ENCODE data around the gene TXNDC11. TPM values are rescaled to one million over a fixed set of nuclear protein-coding genes. Genes with fewer than 3 reads are reported as not detected.

TXNDC11 gene
- polyA plus RNA-seq, 2 of the 4 experiments (the other 2 are of a cell fraction) = 22.7 to 42.4 TPM

DNA sequence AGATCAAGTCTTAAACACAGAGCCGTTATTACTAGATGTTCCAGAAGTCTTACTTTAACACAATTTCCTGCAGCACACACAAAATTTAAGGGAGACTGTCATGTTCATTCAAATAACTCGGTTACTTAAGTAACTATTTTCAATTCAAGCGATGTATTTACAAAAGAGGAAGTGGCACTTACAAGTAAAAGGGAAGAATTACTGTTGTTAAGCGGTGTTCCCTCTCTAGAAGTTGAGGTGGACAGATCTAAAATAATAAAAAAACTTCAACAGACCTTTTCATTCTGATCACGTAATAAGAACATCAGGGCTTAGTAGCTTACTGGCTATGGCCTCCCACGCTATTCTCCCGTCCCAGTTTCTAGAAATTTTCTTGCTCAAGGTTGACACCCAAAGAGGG is 26.2 kb upstream of the TXNDC11 start:
- DNase-seq (ENCODE audit: low read depth in 1 of 2, low spot score in 1 of 2) (no peak), ATAC-seq (no peak), FAIRE-seq (no peak)
- H3K4me1 ChIP-seq = no peaks in the 10 kb centered on the region
- H3K9me3 ChIP-seq = no peaks in the 10 kb centered on the region
- TF ChIP-seq HOXB13 (CRISPR knock-in tag; IDR thresholded peaks at IDR 0.05; ENCODE audit: low read depth) (no peak), POLR2AphosphoS2 (conservative IDR thresholded peaks at IDR 0.05; ENCODE audit: low read length) (no peak), SMC3 (IDR thresholded peaks at IDR 0.05) (no peak), CHD2 (IDR thresholded peaks at IDR 0.05; ENCODE audit: low read length, partially characterized antibody) (no peak), SREBF2 (IDR thresholded peaks at IDR 0.05) (no peak), NR3C1 (IDR thresholded peaks at IDR 0.05) (no peak), PBX3 (IDR thresholded peaks at IDR 0.05) (no peak), FOSL2 (IDR thresholded peaks at IDR 0.05) (no peak), FOSL2 (CRISPR knock-in tag; IDR thresholded peaks at IDR 0.05) (no peak), FOSB (CRISPR knock-in tag; IDR thresholded peaks at IDR 0.05) (no peak), KDM5A (IDR thresholded peaks at IDR 0.05) (no peak), MYC (IDR thresholded peaks at IDR 0.05; ENCODE audit: borderline replicate concordance, low read length) (no peak), NPAS2 (CRISPR knock-in tag; IDR thresholded peaks at IDR 0.05; ENCODE audit: borderline replicate concordance) (no peak)
- TF ChIP-seq, protein P1, sequence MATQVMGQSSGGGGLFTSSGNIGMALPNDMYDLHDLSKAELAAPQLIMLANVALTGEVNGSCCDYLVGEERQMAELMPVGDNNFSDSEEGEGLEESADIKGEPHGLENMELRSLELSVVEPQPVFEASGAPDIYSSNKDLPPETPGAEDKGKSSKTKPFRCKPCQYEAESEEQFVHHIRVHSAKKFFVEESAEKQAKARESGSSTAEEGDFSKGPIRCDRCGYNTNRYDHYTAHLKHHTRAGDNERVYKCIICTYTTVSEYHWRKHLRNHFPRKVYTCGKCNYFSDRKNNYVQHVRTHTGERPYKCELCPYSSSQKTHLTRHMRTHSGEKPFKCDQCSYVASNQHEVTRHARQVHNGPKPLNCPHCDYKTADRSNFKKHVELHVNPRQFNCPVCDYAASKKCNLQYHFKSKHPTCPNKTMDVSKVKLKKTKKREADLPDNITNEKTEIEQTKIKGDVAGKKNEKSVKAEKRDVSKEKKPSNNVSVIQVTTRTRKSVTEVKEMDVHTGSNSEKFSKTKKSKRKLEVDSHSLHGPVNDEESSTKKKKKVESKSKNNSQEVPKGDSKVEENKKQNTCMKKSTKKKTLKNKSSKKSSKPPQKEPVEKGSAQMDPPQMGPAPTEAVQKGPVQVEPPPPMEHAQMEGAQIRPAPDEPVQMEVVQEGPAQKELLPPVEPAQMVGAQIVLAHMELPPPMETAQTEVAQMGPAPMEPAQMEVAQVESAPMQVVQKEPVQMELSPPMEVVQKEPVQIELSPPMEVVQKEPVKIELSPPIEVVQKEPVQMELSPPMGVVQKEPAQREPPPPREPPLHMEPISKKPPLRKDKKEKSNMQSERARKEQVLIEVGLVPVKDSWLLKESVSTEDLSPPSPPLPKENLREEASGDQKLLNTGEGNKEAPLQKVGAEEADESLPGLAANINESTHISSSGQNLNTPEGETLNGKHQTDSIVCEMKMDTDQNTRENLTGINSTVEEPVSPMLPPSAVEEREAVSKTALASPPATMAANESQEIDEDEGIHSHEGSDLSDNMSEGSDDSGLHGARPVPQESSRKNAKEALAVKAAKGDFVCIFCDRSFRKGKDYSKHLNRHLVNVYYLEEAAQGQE (IDR thresholded peaks at IDR 0.05) = no peak
- CTCF ChIA-PET = interaction anchor here (1.0 to 2.0 kb wide), 2 partner anchors 22 to 29 kb away, joined by 3 to 7 read pairs; partner anchors contain the start of gene ZC3H7A
- no peak overlapping the region for H3K4me3 ChIP-seq
- no peak overlapping the region for H3K27ac ChIP-seq
- no peak overlapping the region for H3K4me2 ChIP-seq
- 94% methylated on average over 7 of the region's 7 CpGs for WGBS (ENCODE audit: missing lambda C conversion rate)
- POLR2A ChIA-PET = no interaction called here

DNA sequence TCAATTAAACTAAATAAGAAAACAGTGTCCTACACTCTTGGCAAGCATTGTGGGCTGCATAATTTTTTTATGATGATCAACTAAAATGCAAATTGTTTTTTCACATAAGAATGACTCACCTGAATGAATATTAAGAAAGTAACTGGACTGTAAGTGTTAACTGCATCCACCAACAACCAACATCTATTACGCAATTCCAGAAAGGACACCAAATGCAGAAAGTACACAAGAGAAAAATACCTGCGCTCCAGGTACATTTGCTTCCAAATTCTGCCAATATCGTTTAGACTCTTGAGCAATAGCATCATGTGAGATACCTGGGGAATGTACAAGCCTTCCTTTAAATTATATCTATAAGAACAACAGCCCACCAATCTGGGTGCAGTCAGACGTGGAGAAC is 19.8 kb upstream of the TXNDC11 start:
- FAIRE-seq (no peak), DNase-seq (ENCODE audit: low read depth in 1 of 2, low spot score in 1 of 2) (no peak), ATAC-seq (no peak)
- ChIA-PET CTCF (interaction anchor here (0.6 to 0.8 kb wide), 2 partner anchors 10 to 35 kb away, joined by 3 read pairs; partner anchors contain the start of gene ZC3H7A), POLR2A (no interaction called here)
- Histone ChIP-seq H3K4me1 (peaks cover 20% of the 10 kb centered on the region), H3K9me3 (no peaks in the 10 kb centered on the region), H3K4me3 (no peak overlapping the region), H3K27ac (no peak overlapping the region), H3K4me2 (no peak overlapping the region)
- 94% methylated on average over 4 of the region's 4 CpGs for WGBS (ENCODE audit: missing lambda C conversion rate)
- TF ChIP-seq FOSL2 (IDR thresholded peaks at IDR 0.05) (no peak), FOSL2 (CRISPR knock-in tag; IDR thresholded peaks at IDR 0.05) (no peak), SMC3 (IDR thresholded peaks at IDR 0.05) (no peak), ZNF302 (CRISPR knock-in tag; IDR thresholded peaks at IDR 0.05) (no peak), HOXB5 (CRISPR knock-in tag; IDR thresholded peaks at IDR 0.05) (no peak), TP53 (CRISPR knock-in tag; IDR thresholded peaks at IDR 0.05) (no peak), HOXA7 (CRISPR knock-in tag; IDR thresholded peaks at IDR 0.05) (no peak), CEBPB (IDR thresholded peaks at IDR 0.05) (peak; percentile 59 to 77; a peak in 3 of 4 replicates)

DNA sequence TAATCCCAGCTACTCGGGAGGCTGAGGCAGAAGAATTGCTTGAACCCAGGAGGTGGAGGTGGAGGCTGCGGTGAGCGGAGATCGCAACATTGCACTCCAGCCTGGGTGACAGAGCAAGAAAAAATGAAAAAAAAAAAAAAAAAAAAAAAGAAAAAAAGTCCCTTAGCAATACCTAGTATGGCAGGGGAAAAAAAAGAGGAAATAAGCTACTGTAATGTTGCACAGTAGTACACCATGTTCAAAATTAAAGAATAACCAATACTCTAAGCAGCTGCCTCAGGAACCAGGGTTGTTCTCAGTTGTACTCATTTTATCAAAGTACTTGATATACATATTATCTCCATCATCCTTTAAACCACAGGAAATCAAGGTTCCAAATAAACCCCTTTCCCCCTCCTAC is 17.3 kb upstream of the TXNDC11 start:
- H3K9me3 ChIP-seq = no peaks in the 10 kb centered on the region
- CTCF ChIA-PET = interaction anchor here (0.6 to 2.4 kb wide), 4 partner anchors 11 to 790 kb away, joined by 3 to 9 read pairs (median 5); partner anchors contain the start of gene ZC3H7A
- H3K4me3 ChIP-seq = no peak overlapping the region
- H3K4me2 ChIP-seq = no peak overlapping the region
- peaks cover 44% of the 10 kb centered on the region for H3K4me1 ChIP-seq
- DNase-seq (ENCODE audit: low read depth in 1 of 2, low spot score in 1 of 2) (no peak), FAIRE-seq (no peak), ATAC-seq (no peak)
- POLR2A ChIA-PET = interaction anchor here (1.2 kb wide), 1 partner anchor 37 kb away, joined by 3 read pairs; the partner anchor contains the start of gene ZC3H7A
- 97% methylated on average over 4 of the region's 4 CpGs for WGBS (ENCODE audit: missing lambda C conversion rate)
- H3K27ac ChIP-seq = no peak overlapping the region
- TF ChIP-seq, protein P2, sequence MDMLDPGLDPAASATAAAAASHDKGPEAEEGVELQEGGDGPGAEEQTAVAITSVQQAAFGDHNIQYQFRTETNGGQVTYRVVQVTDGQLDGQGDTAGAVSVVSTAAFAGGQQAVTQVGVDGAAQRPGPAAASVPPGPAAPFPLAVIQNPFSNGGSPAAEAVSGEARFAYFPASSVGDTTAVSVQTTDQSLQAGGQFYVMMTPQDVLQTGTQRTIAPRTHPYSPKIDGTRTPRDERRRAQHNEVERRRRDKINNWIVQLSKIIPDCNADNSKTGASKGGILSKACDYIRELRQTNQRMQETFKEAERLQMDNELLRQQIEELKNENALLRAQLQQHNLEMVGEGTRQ (IDR thresholded peaks at IDR 0.05) = no peak
- TF ChIP-seq BHLHE40 (IDR thresholded peaks at IDR 0.05; ENCODE audit: low read depth, low read length) (no peak), MAFK (IDR thresholded peaks at IDR 0.05; ENCODE audit: partially characterized antibody) (no peak), HMGXB4 (CRISPR knock-in tag; IDR thresholded peaks at IDR 0.05; ENCODE audit: borderline replicate concordance) (no peak), NFE2L2 (conservative IDR thresholded peaks at IDR 0.05; ENCODE audit: low read length) (no peak), ATOH8 (CRISPR knock-in tag; IDR thresholded peaks at IDR 0.05; ENCODE audit: low read depth) (no peak), NR3C1 (IDR thresholded peaks at IDR 0.05) (no peak), POLR2A (IDR thresholded peaks at IDR 0.05; ENCODE audit: low read length) (no peak), RARB (CRISPR knock-in tag; IDR thresholded peaks at IDR 0.05) (no peak)

Data from A549 (cell line).